NB4 (cell line): ENCODE measurements around the gene CEP170B.

Source experiments
- CTCF ChIP-seq: IDR thresholded peaks from one replicate; pipeline ENCODE4 v1.5.1; 2012; ENCODE audit warnings: low read depth, low read length
- MYC ChIP-seq: IDR thresholded peaks from 2 replicates; pipeline ENCODE4 v1.6.1; 2011; ENCODE audit warnings: low read depth, low read length
- POLR2A ChIP-seq: IDR thresholded peaks from 2 replicates; pipeline ENCODE4 v1.6.1; 2011; ENCODE audit warnings: mild to moderate bottlenecking; ENCODE audit not compliant: insufficient read length; ENCODE audit errors: extremely low read depth

DNA sequence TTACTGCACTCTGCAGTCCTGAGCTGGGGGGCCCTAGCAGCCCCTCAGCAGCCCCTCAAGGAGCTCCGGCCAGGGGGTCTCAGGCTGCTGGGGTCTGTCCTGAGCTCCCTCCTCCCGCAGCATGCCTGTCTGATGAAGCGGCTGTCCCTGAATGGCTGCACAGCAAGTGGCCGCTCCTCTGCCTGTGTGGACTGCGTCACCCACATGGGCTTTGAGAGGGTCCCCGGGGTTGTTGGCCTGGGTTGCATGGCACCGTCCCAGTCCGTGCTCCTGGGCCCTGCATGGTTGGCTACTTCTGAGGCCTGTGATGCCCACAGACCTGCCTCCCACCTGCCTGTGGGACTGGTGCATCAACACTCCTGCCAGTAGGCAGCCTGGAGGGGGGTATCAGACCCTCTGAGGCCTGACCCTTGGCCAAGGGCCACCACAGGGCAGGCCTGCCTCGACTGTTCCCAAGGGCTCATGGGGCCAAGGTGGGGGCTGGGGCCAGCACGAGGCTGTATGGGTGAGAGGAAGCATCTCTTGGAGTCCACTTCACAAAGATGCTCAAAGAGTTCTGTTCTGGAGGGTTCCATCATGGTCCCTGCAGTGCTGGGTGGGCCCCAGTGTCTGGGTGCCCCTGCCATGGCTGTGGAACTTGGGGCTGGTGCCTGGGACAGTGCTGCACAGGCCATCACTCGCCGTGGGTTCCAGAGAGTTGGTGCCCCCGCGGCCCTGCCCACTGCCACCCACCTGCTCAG lies 12.2 kb downstream of the CEP170B start:
- TF ChIP-seq CTCF: no peak
- no peak for TF ChIP-seq POLR2A
- no peak for TF ChIP-seq MYC
